Kidney capillary endothelial cell (primary cell): ENCODE measurements around the gene CABP2.
"Not testable (repeated sequence)": the region's sequence is repeated elsewhere in the genome, so short reads cannot be mapped to it uniquely, and the experiment has no call there.

ENCODE experiments used
- DNase-seq: peaks from one replicate; pipeline ENCODE4 v3.0.0-alpha.2; 2018; ENCODE audit warnings: low spot score

CABP2 gene

GRCh38 chr11:67522844-67523555 lies at the start of gene CABP2:
CABP2 (minus strand) TSS chr11:67523446; CDS start chr11:67523326, 120 bp downstream.
- no peak for DNase-seq

- peak; percentile 25 for DNase-seq
Observed at GRCh38 chr11:67572747-67573419, 49.6 kb upstream of the CABP2 start.

GRCh38 chr11:67572305-67572704 lies 49.1 kb upstream of the CABP2 start:
- no peak for DNase-seq

GRCh38 chr11:67571443-67571842 lies 48.2 kb upstream of the CABP2 start:
- no peak for DNase-seq

GRCh38 chr11:67564230-67564629 lies 41.0 kb upstream of the CABP2 start:
- no peak for DNase-seq

GRCh38 chr11:67563705-67564114 lies 40.5 kb upstream of the CABP2 start:
- DNase-seq, result peak; percentile 85

GRCh38 chr11:67562963-67563704 lies 39.9 kb upstream of the CABP2 start:
- peak; percentile 55 for DNase-seq

GRCh38 chr11:67561971-67562619 lies 38.8 kb upstream of the CABP2 start:
- DNase-seq, result no peak

- DNase-seq, result no peak
Observed at GRCh38 chr11:67558084-67558772, 35.0 kb upstream of the CABP2 start.

- DNase-seq, result no peak
Observed at GRCh38 chr11:67556244-67556643, 33.0 kb upstream of the CABP2 start.

GRCh38 chr11:67551697-67552096 lies 28.5 kb upstream of the CABP2 start:
- not testable (repeated sequence) for DNase-seq

GRCh38 chr11:67551127-67551526 lies 27.9 kb upstream of the CABP2 start:
- no peak for DNase-seq

- no peak for DNase-seq
Observed at GRCh38 chr11:67548555-67549110, 25.4 kb upstream of the CABP2 start.

GRCh38 chr11:67548112-67548511 lies 24.9 kb upstream of the CABP2 start:
- DNase-seq, result not testable (repeated sequence)

- no peak for DNase-seq
Observed at GRCh38 chr11:67545280-67545679, 22.0 kb upstream of the CABP2 start.

- DNase-seq, result no peak
Observed at GRCh38 chr11:67544616-67545242, 21.5 kb upstream of the CABP2 start.

GRCh38 chr11:67543585-67543984 lies 20.3 kb upstream of the CABP2 start:
- DNase-seq, result no peak

GRCh38 chr11:67542971-67543370 lies 19.7 kb upstream of the CABP2 start:
- DNase-seq, result no peak

GRCh38 chr11:67542169-67542568 lies 18.9 kb upstream of the CABP2 start:
- DNase-seq, result no peak

GRCh38 chr11:67541198-67541597 lies 18.0 kb upstream of the CABP2 start:
- no peak for DNase-seq

GRCh38 chr11:67539550-67539949 lies 16.3 kb upstream of the CABP2 start:
- DNase-seq, result no peak
